ENCODE results near the gene TFR2.

The TFR2 gene

DNA sequence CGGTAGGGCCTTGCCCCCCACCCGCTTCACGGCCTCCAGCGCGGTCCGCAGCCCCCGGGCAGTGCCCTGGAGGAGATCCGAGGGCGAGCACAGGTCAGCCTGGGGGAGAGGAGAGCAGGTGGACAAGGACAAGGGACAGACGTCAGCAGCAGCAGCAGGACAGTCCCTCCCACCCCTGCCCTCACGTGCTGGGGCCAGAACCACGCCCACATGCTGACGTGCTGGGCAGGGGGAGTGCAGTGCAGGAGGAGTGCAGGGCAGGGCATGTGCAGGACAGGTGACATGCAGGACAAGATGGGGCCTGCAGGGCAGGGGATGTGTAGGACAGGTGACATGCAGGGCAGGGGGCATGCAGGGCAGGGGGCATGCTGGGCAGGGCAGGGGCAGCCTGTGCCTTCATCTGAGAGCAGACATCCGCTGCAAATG is 66.1 kb downstream of the TFR2 start:
- no peak for DNase-seq (ENCODE audit: extremely low read depth, low read depth)
- TF ChIP-seq, protein P1, sequence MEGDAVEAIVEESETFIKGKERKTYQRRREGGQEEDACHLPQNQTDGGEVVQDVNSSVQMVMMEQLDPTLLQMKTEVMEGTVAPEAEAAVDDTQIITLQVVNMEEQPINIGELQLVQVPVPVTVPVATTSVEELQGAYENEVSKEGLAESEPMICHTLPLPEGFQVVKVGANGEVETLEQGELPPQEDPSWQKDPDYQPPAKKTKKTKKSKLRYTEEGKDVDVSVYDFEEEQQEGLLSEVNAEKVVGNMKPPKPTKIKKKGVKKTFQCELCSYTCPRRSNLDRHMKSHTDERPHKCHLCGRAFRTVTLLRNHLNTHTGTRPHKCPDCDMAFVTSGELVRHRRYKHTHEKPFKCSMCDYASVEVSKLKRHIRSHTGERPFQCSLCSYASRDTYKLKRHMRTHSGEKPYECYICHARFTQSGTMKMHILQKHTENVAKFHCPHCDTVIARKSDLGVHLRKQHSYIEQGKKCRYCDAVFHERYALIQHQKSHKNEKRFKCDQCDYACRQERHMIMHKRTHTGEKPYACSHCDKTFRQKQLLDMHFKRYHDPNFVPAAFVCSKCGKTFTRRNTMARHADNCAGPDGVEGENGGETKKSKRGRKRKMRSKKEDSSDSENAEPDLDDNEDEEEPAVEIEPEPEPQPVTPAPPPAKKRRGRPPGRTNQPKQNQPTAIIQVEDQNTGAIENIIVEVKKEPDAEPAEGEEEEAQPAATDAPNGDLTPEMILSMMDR (IDR thresholded peaks at IDR 0.05; ENCODE audit: low read depth, low read length) = no peak

DNA sequence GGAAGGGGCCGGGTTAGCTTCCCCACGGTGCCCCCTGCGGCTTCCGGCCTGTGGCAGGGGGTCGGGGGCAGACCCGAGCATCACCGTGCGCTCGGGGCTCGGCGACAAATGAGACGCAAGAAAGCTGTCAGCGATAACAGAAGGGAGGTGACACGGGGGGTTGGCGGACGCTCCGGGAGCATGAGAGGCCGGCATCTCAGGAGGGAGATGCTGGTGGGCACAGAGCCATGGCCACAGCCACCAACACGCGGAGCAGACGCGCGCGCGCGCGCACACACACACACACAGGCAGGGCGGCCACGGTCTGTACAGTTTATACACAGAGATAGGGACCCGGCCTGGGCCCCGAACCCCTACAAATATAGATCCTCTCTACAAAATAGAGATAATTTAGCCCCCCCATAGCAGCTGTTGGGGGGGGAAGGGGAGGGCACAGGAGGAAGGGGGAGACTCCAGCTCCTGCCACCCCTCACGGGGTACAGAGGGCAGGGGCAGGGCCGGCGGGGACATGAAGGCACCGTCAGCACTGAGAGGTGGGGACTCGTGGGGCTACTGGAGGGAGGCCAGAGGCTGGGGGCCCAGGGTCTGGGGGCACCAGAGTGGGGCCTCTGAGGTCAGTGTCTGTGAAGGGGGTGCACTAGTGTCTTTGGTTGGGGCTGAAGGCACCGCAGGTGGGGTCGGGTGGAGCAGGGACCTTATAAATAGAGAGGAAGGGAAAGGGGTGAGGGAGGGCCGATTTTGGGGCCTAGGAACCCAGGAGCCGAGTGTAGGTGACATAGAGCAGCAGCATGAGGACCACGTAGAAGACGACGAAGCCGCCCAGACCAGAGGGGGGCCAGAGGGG is 66.8 kb downstream of the TFR2 start:
- TF ChIP-seq, protein P1 (IDR thresholded peaks at IDR 0.05; ENCODE audit: low read depth, low read length) = no peak
- DNase-seq (ENCODE audit: extremely low read depth, low read depth) = no peak

DNA sequence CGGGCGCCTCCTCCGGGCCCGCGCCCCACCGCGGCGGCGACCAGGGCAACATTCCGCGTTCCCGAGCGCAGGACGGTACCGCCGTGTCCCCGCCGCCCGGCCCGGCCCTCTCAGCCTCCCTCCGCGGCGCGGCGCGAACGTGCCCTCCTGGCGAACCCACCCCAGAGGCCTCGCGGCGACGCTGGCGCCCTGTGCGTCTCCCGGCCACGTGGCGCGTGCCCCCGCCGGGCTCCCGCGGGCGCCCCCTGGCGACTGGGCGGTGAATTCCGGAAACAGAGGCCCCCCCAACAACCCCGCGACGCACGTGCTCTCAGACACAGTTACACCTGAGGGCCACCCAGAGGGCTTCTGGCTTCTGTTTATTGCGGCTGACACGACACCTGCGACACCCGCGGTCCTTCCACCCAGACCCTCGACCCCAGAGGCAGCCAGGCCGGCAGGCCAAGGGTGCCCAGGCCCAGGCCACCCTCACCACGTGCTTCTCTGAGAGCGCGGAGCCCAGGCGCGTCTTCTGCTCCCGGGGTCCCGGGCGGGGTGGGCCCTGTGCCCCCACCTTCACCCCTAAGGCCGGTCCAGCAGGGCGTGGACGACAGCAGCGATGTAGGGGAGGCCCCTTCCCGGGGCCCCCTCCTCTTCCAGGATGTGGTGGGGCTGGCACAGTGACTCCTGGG is 67.5 kb downstream of the TFR2 start, which contains the start of gene SAP25:
Gene SAP25 (minus strand): TSS at position 210 of the 671 bp plus-strand sequence. CDS start 158 bp downstream, at position 52.
- DNase-seq (ENCODE audit: extremely low read depth, low read depth) = no peak
- TF ChIP-seq, protein P1 (IDR thresholded peaks at IDR 0.05; ENCODE audit: low read depth, low read length) = no peak

DNA sequence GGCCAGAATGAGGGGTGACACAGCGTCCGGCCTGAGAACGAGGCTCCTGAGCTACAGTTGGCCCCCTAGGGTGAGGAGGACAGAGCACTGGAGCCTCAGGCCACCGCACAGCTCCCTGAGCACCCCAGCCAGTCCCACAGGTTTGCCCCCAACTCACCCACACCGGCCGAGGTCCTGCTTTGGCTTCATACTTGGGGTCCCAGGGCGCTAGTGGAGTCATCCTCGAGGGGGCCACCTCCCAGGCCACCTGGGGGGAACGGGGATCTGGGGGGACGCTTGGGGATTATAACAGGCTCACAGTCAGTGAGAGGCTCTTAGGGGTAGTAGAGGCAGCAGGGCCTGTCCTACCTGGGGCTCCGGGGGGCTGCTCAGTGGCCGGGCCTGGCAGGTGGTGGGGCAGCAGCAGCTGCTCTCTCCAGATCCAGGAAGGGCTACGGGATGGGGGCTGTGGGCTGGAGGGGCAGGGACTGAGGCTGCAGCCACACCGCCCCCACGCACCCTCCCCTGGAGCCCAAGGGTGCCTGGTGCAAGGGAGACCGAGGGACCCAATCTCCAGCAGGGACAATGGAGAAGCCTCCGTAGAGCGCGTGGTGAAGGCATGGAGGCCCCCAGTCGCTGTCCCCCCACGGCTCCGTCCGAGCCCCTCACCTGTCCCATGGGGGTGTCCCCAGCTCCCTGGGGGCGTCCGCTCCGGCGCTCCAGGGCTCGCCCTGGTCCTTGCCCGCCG is 68.2 kb downstream of the TFR2 start:
- TF ChIP-seq, protein P1 (IDR thresholded peaks at IDR 0.05; ENCODE audit: low read depth, low read length) = no peak
- DNase-seq (ENCODE audit: extremely low read depth, low read depth) = no peak

DNA sequence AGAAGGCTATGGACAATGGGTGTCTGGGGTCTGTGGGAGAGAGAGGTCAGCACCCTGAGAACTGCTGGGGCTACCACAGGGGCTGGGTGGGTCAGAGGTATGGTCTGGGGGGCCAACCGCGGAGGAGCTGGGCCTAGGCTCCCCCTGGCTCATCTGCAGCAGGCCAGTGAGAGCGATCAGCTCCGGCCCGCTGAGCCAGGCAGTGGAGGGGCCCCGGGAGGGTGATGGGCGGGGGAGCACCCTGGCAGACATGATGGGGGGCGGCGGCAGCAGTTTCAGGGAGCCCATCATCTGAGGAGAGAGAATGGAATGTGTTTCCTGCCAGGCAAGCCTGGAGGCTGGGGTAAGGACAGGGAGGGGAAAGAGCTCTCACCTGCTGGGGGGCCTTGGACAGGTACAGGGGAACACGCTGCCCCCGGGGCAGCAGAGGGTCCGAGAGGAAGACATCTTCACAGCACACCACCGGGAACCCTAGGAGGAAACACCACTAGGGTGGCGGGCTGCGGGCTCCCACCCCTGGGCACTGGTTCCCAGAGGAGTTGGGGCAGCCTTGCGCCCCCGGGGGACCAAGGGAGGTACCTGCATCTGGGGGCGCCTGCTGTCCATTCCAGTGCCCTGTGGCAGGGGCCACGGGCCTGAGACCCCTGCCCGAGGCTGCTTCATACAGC is 68.9 kb downstream of the TFR2 start:
- no peak for DNase-seq (ENCODE audit: extremely low read depth, low read depth)
- TF ChIP-seq, protein P1 (IDR thresholded peaks at IDR 0.05; ENCODE audit: low read depth, low read length) = no peak

DNA sequence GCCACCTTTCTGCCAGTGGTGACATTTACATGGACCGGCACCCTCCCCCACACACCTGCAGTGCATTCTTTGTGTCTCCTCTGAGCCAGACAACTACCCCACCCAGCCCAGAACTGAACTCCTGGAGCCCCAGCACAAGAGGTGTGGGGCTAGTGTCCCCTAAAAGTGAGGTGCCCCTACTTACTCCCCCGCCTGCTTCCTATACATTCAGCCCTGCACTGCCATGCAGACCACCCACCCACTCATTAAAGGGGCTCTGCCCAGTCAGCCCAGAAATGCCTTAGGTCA is 69.6 kb downstream of the TFR2 start:
- TF ChIP-seq, protein P1 (IDR thresholded peaks at IDR 0.05; ENCODE audit: low read depth, low read length) = no peak
- no peak for DNase-seq (ENCODE audit: extremely low read depth, low read depth)
